HG02852 (cell line): ENCODE results near the gene PPP2R5E.

ENCODE experiments used
- ATAC-seq: cut with Tn5 transposase; IDR thresholded peaks from one replicate; pipeline ENCODE4 v1.9.1; 2021; ENCODE audit warnings: mild to moderate bottlenecking, moderate library complexity; ENCODE audit not compliant: unreplicated experiment

Gene PPP2R5E

GRCh38 chr14:63474111-63474510 is 69.1 kb downstream of the PPP2R5E start:
- ATAC-seq, result no peak

DNA sequence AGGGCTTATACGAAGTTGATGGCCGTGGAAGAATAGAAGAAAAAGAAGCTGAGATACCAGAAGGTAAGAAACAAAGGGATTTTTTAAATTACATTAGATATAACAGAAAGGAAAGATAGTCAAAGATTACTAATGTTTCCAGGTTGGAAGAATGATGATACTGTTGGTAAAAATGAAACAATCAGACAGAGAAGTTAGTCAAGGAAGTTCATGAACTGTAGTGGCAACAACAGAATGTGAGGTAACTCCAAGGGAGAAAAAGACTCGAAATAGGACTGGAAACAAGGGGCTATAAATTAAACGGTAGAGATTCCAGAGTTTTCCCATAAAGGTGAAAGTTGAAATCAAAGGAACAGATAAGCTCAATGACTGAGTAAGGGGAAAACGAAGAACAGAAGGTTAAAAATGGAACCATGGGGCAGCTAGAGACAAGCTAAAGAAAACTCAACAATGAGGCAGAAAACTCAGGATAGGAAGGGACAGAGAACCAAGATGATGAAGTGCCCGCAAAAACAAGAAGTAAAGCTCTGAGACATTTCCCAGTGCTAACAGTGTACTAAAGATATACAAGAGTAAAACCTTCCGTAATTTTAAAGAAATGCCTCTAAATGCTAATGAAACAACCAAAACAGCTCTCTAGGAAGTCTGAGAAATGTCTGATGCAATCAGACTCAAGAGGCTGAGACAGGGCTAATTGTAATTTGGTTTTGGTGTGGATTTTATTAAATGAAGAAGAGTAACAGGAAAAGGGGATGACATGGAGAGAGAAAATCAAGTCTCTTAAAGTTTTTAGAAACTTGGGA is 70.0 kb downstream of the PPP2R5E start:
- ATAC-seq, result no peak

DNA sequence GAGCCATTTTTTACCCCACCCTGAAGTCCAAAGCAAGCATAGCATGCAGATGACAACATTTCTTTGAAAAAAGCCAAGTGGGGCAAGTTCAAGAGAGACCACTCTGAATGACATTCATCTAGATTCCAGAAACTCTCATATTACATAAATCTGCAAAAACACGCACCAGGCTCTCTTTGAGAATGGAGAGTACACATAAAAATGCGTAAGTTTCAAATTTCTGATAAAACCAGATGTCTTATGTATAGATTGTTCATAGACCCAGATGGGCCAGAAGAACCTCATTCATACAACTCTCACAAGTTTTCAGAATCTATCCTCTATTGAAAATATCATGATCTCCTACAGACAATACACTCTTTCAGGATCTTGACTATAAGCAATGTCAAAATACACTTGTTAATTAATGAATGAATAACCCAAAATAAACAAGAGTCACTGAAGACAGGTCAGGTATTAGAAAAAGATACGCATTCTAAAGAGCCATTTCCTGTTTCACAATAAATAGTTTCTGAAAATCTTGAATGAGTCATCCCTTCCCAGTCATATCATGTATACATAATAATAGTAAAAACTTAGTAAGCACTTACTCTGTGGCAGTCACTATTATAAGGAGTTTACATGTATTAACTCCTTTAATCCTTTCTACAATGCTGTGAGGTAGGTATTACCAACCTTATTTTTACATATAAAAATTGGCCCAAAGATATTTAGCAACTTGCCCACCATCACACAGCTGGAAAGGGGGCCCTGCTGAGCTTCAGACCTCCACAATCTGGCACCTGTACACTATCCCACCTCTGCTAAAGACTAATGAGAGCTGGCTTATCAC is 72.0 kb downstream of the PPP2R5E start:
- peak; percentile 92 for ATAC-seq

DNA sequence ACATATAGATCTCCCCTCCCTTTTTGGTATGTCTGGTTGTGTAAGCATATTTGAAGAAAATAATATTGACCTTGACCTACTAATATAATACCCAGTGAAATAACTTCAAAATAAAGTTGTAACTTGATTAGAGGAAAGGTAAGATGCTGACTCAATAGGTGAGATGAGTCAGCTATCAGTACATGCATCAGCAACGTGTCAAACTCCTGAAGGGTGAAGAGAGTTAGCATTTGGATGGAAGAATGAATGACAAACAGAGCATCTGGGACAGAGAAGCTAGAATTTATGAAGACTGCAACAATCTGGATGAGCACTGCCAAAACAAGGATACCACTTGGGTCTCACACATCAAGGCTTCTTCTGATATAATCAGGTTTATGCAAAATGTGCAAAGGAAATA is 74.9 kb downstream of the PPP2R5E start:
- no peak for ATAC-seq

- ATAC-seq, result no peak
Measured at GRCh38 chr14:63467440-63468072, 75.6 kb downstream of the PPP2R5E start.

- no peak for ATAC-seq
Measured at GRCh38 chr14:63465347-63465746, 77.8 kb downstream of the PPP2R5E start.

- no peak for ATAC-seq
Measured at GRCh38 chr14:63460680-63461369, 82.4 kb downstream of the PPP2R5E start.

DNA sequence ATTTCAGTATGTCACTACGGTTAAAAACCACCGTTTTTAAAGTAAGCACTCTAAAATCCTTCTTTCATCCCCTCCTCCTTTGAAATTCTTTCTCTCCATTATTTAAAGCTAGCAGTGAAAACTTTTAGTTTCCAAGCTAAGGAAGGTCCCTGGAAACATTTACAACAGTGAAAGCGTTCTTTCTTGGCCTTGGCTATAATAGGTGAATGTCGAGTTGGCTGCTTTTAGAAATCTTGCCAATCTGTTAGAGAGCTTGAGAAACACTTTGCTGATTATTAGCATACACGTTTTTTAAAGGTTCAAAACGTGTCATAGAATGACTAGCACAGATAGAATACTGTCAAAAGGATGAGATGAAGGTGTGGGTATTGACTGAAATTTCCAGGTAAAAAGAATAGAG is 83.4 kb downstream of the PPP2R5E start:
- no peak for ATAC-seq

DNA sequence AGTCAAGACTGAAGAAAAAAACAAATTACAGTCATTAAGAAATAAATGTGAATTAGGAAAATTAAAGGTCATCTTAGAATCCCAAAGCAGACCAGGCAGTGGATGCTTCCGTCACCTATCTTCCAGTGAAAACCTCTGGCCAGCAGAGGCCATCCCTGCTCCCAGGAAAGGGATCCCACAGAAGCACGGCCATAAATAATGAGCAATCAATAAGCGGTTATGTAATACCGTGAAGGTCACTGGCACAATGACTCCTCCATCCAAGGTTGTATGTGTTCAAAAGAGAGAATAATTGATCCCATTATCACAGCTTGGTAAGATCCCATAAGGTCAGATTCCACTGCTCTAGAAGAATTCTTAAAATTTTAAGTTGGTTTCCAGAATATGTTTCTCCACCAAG is 85.7 kb downstream of the PPP2R5E start:
- no peak for ATAC-seq

- ATAC-seq, result no peak
Measured at GRCh38 chr14:63454863-63455622, 88.1 kb downstream of the PPP2R5E start.

GRCh38 chr14:63454436-63454835 is 88.7 kb downstream of the PPP2R5E start:
- ATAC-seq, result no peak

- ATAC-seq, result no peak
Measured at GRCh38 chr14:63453443-63453936, 89.7 kb downstream of the PPP2R5E start.

GRCh38 chr14:63452796-63453195 is 90.4 kb downstream of the PPP2R5E start:
- ATAC-seq, result no peak

- no peak for ATAC-seq
Measured at GRCh38 chr14:63448841-63449240, 94.3 kb downstream of the PPP2R5E start.

- ATAC-seq, result no peak
Measured at GRCh38 chr14:63444588-63444987, 98.6 kb downstream of the PPP2R5E start.

DNA sequence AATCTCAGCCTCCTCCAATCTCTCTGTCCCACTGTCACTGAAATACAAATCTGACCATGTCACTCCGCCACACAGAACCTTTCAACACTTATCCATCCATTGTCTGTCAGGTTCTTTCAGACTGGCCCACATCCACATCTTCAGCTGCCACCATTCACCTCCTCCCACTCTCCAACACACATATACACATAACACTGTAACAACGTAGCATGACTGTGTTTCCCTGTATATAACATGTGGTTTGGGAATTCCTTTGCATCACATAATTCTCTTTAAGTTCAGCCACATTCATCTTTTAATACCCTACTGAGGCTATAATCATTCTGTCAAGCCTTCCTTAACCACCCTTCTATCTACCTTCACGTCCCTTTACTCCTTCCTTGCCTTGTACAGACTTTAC is 99.2 kb downstream of the PPP2R5E start:
- no peak for ATAC-seq

- no peak for ATAC-seq
Measured at GRCh38 chr14:63443361-63443760, 99.8 kb downstream of the PPP2R5E start.

- peak; percentile 44 for ATAC-seq
Measured at GRCh38 chr14:63438065-63438757, 105.0 kb downstream of the PPP2R5E start.

DNA sequence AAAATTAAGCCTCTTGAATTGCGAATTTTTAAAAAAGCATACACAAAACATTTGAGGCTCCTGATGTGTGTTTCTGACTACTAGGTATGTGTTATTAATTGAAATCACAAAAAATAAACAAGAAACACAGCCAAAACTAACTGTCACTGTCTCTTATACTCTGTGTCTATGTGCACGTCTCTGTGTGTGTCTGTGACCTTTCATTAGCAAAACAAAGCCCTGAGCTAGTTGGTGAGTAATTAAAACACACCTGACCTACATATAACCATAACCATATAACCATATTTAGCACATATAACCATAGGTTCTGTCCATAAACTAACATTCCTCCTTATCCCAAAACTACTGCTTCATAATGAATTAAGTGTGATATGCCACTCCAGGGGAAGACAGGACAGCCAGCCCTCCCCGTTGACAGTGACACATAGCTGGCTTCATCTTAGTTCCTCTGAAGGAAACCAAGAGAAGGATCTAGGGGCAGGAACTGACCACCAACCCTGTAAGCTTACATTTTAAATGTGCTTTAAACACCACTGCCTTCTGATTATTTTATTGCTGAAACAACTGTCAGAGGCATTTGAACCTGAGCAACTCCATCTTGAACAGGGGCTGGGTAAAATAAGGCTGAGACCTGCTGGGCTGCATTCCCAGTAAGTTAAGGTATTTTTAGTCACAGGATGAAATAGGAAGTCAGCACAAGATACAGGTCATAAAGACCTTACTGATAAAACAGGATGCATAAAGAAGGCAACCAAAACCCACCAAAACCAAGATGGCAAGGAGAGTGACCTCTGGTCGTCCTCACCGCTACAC is 106.7 kb downstream of the PPP2R5E start:
- ATAC-seq, result no peak
